AG04450 (cell line): ENCODE results near the gene SMIM21. TPM values are rescaled to one million over a fixed set of nuclear protein-coding genes. Genes with fewer than 3 reads are reported as not detected.

Experiments
- CTCF ChIA-PET: fragments of 300-600, 350-600 bp; formaldehyde crosslinking; extraction: SDS; loops from one replicate; lab custom pipeline; 2022; ENCODE audit warnings: antibody characterized with exemption, inconsistent platforms; lab: Charles Lee
- POLR2A ChIA-PET: fragments of 350-600 bp; formaldehyde crosslinking; extraction: SDS; loops from one replicate; lab custom pipeline; 2021; ENCODE audit warnings: antibody characterized with exemption, inconsistent platforms; lab: Yijun Ruan, JAX
- DNase-seq: peaks from one replicate; pipeline ENCODE4 v3.0.0-alpha.2; 2011; ENCODE audit warnings: low read depth, low spot score
- H3K27ac ChIP-seq: one replicate; pipeline ENCODE4 v1.5.1; 2012; ENCODE audit warnings: low read depth, low read length, control low read depth
- H3K27me3 ChIP-seq: one replicate; pipeline ENCODE4 v1.6.0; 2012; ENCODE audit warnings: low read length; ENCODE audit not compliant: control insufficient read depth, insufficient read depth
- H3K4me3 ChIP-seq: 2 replicates; pipeline ENCODE4 v1.5.1; 2011; ENCODE audit warnings: mild to moderate bottlenecking, low read depth, low read length, control low read depth
- H3K9me3 ChIP-seq: 2 replicates; pipeline ENCODE4 v1.5.1; 2012; ENCODE audit warnings: low read length; ENCODE audit not compliant: control insufficient read depth, insufficient read depth
- polyA plus RNA-seq: library from polyadenylated mRNA; depleted of rRNA; stranded (reverse); fragments of >200 nt; gene quantifications from 2 replicates; pipeline ENCODE4 v1.2.3, GENCODE V29; 2011
- TF ChIP-seq, protein P1 (sequence below): IDR thresholded peaks from 2 replicates; pipeline ENCODE4 v1.5.1; 2011; ENCODE audit warnings: low read depth, low read length, control low read depth, inconsistent platforms

Gene SMIM21
- polyA plus RNA-seq, 1 experiment = not detected

DNA sequence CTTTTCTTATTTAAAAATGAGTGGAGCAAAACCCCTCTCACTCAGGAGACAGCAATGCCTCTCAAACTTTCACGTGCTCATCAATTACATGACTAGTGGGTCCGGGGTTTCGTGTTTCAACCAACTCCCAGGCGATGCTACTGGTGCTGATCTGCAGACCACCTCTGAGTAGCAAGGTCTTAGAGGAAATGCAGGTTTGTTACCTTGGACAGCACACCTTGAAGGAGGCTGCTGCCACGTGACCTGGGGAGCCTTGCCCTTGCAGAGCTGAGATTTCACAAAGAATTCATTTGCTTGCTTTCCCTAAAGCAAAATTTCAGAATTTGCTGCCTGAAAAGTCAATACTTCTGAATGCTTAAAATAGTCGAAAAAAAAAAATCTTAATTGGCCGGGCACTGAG is 32.4 kb downstream of the SMIM21 start:
- Histone ChIP-seq H3K9me3 (no peaks in the 10 kb centered on the region), H3K27me3 (peaks cover 7% of the 10 kb centered on the region), H3K4me3 (no peak overlapping the region), H3K27ac (no peak overlapping the region)
- CTCF ChIA-PET = no interaction called here
- TF ChIP-seq, protein P1, sequence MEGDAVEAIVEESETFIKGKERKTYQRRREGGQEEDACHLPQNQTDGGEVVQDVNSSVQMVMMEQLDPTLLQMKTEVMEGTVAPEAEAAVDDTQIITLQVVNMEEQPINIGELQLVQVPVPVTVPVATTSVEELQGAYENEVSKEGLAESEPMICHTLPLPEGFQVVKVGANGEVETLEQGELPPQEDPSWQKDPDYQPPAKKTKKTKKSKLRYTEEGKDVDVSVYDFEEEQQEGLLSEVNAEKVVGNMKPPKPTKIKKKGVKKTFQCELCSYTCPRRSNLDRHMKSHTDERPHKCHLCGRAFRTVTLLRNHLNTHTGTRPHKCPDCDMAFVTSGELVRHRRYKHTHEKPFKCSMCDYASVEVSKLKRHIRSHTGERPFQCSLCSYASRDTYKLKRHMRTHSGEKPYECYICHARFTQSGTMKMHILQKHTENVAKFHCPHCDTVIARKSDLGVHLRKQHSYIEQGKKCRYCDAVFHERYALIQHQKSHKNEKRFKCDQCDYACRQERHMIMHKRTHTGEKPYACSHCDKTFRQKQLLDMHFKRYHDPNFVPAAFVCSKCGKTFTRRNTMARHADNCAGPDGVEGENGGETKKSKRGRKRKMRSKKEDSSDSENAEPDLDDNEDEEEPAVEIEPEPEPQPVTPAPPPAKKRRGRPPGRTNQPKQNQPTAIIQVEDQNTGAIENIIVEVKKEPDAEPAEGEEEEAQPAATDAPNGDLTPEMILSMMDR = no peak
- POLR2A ChIA-PET = no interaction called here
- no peak for DNase-seq

DNA sequence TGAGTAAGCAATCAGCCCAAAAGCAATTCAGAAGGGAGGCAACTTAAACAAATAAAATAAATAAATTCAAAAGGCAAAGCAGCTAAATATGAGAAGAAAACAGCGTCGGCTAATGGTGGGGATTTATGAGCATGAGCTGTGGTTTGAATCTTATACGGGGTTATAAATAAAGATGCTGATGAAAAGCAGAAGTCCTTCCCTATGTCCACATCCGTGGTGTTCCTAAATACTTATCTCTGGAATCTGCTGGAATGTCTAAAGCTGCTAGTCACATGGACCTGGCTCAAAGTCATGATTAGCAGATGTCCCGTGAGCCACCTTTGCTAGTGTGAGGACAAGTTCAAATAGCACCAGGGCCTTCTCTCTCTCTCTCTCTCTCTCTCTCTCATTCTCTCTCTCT is 33.8 kb downstream of the SMIM21 start:
- CTCF ChIA-PET = no interaction called here
- no peak for DNase-seq

DNA sequence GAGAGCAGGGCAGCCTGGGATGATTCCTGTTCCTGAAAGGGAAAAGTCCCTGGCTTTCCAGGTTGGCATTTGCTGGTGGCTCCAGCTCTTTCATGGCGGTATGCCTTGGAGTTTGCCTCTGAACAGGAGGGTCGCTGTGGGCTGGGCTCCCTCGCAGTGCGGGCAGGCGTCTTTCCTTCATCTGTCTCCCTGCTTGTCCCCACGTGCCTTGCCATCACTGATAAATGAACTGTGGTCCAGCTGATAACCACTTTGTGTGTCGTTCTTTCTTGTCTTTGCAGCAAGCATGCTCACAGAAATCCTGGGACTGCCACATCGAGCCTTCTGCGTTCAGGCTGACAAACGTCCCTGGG is 35.3 kb downstream of the SMIM21 start:
- Histone ChIP-seq H3K4me3 (no peak overlapping the region), H3K27me3 (peaks cover 3% of the 10 kb centered on the region), H3K27ac (no peak overlapping the region), H3K9me3 (no peaks in the 10 kb centered on the region)
- no peak for DNase-seq
- TF ChIP-seq, protein P1 = no peak
- CTCF ChIA-PET = no interaction called here
- POLR2A ChIA-PET = no interaction called here

More for the DNA sequence above, 33.8 kb downstream of the SMIM21 start:
- POLR2A ChIA-PET = no interaction called here
- Histone ChIP-seq H3K9me3 (no peaks in the 10 kb centered on the region), H3K4me3 (no peak overlapping the region), H3K27me3 (peaks cover 3% of the 10 kb centered on the region), H3K27ac (no peak overlapping the region)
- TF ChIP-seq, protein P1 = no peak

DNA sequence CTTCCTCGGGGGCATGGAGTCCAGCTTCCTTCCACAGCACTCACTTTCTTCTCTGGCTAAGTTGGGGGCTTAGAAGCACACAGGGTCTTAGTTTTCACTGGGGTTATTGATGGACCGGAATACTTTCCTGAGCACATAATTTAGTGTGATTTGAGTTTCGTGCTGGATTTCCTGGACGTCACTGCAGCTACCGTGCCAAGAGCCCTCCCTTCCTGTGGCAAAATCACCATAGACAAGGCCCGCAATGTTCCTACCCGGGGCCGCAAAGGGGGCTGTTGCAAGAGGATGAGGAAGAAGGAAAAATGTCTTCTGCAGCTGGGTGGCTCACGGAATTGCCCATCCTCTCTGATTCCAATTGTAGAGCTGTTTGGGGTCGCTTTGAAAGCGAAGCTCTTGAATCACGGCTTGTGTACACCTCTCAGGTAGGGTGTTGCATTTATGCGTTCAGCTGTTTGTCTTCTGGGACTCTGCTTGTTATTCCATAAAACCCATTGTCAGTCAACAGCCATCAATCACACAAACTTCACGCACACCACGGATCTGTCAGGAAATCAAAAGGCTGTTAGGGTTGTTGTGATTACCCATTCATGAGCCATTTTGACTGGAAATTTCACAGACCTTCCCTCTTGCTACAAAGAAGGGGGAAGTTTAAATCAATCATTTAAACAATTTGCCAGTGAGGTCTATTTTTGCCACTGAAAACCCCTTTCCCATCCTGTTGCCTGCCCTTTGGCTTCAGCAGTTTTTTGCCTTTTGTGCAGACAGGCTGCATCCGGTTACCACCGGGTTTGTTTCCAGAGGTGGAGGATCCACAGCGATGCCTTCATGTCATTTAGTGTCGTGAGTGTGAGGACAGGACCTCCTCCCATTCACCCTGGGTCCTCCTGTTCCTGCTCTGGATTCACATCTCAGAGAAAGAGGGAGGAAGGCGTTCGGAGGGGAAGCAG is 36.0 kb downstream of the SMIM21 start:
- ChIA-PET POLR2A (no interaction called here), CTCF (no interaction called here)
- Histone ChIP-seq H3K27ac (no peak overlapping the region), H3K27me3 (peaks cover 3% of the 10 kb centered on the region), H3K4me3 (no peak overlapping the region), H3K9me3 (no peaks in the 10 kb centered on the region)
- TF ChIP-seq, protein P1 = no peak
- no peak for DNase-seq

DNA sequence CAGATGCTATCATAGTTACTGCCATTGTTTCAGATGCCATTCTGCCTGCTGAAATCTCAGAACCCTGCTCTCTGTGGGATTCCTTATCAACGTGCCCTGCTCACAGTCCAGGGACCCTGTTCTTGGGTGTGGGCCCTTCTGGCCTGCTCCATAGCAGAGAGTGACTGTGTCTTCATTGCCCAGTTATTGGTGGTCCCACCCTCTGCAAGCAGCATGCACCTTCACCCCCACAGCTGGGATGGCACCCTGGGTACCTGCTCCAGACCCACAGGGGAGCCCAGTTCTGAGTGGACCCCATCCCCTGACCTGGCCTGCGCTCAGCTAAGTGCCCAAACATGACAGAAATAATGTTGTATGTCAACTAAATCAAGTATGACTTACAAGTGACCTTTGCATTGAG is 36.6 kb downstream of the SMIM21 start:
- no peak for DNase-seq
- peaks cover 3% of the 10 kb centered on the region for H3K27me3 ChIP-seq
- POLR2A ChIA-PET = no interaction called here
- CTCF ChIA-PET = no interaction called here
- TF ChIP-seq, protein P1 = no peak
- H3K9me3 ChIP-seq = no peaks in the 10 kb centered on the region
- no peak overlapping the region for H3K4me3 ChIP-seq
- no peak overlapping the region for H3K27ac ChIP-seq
